Embryonic facial prominence (tissue), 1 donor: ENCODE data around the gene TTLL8.

ENCODE experiments used
- DNase-seq: peaks from one replicate; pipeline ENCODE4 v3.0.0-alpha.2; 2016; ENCODE audit errors: extremely low spot score

Gene TTLL8

DNA sequence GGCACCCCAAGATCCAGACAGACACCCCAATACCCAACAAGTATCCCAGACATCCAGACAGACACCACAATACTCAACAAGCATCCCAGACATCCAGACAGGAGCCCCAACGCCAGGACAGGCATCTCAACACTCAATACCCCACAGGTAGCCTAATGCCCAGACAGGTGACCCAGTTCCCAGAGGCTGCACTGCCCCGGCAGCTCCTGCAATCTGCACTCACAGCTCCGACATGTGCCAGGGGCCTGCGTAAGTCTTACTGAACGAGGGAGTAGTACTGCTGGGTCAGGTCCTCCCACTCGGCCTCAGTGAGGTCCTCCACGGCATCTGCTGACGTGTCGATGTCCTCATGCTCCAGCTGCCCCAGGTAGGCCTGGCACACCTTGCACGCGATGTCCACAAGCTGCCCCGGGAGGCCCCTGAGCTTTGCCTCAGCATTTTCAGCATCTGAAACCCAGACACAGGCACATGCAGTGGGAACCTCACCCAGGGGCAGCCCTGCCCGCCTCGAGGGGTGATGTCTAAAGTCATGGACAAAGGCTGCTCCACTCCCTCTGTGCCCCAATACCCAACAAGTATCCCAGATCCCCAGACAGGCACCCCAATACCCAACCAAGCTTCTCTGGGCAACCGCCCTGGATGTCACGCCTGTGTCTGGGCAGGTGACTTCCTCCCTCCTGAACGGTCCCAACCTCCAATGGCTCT, 16.6 kb downstream of the TTLL8 start:
- DNase-seq: no peak

DNA sequence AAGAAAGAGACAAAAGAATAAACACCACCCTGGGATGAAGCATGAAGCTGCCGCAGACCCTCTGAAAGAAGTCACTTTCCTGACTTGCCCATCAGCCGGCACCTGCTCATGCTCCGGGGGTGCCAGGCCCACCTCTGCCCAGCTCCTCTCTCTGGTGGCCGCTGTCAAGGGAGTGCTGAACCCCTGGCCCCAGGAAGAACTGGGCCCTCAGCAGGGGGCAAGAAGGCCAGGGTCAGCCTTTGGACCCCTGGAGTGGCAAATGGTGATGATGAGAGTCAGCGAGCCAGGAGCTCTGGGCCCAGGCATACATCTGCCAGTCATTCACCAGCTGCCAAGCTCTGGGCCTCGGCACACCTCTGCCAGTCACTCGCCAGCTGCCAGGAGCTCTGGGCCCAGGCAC, 17.4 kb downstream of the TTLL8 start:
- DNase-seq: no peak

- no peak for DNase-seq
Observed at GRCh38 chr22:50039669-50040443, 18.2 kb downstream of the TTLL8 start.

GRCh38 chr22:50035976-50036724, 21.9 kb downstream of the TTLL8 start:
- DNase-seq: no peak

DNA sequence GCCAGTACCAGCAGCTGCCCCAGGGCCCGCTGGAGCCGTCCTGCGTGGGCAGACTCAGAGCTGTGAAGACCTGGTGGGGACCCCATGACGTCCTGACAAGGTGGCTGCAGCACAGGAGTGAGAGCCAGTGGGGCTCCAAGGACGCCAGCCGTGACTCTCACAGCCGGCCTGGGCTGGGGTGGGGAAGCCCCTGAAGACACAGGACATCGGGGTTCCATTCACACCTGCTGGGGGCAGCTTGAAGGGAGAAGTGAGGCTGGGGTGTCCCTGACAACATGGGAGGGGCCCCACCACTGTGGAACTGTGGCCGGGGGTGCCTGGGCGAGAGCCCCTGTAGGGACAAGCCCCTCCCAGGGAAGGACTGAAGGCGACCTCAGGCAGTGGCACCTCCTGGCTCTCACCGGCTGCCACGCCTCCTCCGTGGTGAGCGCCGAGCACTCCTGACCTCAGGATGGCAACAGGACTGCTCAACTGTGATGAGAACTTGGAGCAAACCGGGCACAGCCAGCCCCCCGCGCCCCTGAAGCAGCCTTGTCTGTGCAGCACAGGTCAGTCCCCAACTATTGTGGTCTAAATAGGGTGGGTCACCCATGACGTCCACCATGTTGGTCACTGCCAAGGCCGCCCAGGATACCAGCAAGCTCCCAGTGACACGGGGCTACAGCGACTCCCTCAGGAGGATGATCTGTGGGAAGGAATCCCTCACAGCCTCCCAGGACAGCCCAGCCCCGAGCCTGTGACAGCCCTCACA, 22.8 kb downstream of the TTLL8 start:
- DNase-seq: no peak

GRCh38 chr22:50034126-50035081, 23.7 kb downstream of the TTLL8 start:
- no peak for DNase-seq

GRCh38 chr22:50032941-50033601, 25.0 kb downstream of the TTLL8 start:
- DNase-seq: no peak

- DNase-seq: no peak
Observed at GRCh38 chr22:50032109-50032871, 25.8 kb downstream of the TTLL8 start.

DNA sequence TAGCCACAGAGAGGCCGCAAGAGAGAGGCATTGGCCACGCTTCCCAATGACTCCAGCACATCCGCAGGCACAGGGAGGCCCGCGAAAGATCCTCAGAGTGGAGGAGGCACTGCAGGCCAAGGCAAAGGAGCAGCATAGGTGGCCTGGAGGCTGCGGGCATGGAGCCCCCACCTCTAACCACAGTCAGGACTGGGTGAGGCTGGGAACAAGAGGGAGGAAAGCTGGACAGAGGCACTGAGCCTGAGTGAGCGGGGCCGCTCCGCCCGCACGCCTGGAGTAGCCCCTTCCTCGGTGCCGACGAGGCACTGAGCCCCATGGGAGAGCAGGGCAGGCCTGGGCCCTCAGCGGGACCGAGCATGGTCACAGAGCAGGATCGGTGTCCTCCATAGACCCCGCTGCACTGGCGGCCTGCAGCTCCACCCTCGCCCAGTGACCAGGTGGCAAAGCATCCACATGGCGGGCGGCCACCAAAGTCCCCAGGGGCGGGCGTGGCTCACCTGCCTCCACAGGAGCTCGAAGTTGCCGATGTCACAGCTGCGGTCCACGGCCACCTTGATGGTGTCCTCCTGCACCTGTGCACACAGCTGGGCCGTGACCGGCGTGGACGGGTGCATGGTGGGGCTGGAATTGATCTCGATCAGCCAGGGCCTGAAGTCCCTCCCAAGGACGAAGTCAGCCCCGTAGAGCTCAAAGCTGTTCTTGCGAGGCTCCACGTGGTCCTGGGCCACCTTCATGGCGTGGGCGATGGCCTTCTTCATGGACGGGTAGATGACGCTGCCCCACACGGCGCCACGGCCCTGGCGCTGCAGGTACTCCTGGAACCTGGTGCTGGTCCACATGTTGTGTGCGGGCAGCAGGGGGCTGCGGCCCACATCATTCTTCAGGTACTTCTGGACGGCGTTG, 26.7 kb downstream of the TTLL8 start:
- DNase-seq: no peak

DNA sequence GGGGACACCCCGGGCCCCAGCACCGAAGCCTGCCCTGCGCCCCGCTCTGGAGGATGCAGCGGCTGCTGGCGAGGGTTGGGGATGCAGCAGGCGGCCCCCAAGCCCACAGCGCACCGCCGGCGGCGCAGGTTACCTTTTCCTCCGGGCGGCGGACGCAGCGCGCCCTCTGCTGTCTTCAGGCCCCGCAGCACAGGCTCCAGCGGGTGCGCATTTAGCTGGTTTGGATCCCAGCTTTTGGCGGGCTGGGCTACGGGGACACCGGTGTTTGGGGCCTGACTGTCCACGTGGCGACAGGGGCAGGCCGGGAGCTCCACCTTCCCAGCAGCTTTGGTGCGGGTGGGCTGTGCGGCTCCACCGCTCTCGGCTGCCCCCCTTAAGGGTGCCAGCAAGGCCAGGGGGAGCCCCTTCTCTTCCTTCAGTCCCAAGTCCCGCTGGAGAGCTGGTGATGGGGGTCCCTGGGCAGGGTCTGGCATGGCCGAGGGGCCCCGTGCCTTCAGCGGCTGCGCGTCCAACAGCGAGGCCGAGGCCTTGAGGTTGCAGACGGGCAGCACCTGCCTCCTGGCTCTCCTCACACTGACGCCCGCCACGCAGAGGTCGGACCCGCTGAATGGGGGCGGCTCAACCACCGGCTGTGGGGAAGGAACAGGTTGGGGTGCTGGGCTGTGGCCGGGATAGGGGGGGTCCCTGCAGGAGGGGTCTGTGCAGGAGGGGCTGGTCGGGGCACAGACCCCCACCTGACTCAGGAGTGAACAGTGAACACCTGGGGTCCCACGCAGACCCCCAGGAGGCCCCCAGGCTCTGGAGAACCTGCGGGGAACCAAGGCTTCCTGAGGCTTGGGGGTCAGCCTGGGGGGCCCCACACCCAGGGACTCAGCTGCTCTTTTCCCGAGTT, 27.6 kb downstream of the TTLL8 start:
- no peak for DNase-seq

DNA sequence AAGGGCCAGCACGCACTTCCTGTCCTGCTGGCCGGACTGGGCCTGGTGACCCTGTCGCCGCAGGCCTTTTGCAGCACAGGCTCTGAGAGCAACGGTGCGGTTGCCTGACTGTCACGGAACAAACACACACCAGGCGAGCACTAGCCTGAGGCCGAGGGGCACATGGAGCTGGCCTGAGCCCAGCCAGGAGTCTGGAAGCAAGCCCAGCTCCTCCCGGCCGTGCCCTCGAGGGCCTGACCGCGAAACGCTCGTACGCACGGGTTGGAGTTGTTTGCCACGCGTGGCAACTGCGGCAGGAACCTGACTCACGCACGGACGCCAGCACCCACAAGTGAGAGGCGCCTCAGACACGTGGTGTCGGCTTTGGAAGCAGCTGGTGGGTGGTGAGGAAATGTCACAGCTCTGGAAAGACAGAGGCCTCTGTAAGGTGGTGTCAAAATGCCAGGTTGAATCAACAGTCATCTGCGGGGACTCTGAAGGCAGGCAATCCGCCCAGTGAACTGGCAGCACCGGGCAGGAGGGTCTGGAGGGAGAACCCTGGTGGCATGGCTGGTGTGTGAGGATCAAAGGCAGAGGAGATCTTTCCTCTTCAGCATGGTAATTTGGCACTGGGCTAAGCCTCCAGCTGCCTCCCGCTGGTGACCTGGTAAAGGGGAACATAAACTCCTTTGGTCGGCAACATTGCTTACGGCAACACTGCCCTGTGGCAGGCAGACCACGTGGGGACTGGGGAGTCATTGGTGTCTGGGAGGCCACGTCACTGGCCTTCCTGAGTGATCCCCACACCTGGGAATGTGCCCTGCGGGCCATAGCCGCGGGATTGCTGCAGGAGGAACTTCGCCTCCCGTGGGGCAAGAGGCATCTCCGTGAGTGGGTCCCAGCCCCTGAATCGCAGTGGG, 30.2 kb downstream of the TTLL8 start:
- no peak for DNase-seq

GRCh38 chr22:50025993-50026392, 32.1 kb downstream of the TTLL8 start:
- DNase-seq: no peak

GRCh38 chr22:50022171-50022819, 35.8 kb downstream of the TTLL8 start:
- no peak for DNase-seq

GRCh38 chr22:50020606-50021005, 37.5 kb downstream of the TTLL8 start:
- DNase-seq: no peak

DNA sequence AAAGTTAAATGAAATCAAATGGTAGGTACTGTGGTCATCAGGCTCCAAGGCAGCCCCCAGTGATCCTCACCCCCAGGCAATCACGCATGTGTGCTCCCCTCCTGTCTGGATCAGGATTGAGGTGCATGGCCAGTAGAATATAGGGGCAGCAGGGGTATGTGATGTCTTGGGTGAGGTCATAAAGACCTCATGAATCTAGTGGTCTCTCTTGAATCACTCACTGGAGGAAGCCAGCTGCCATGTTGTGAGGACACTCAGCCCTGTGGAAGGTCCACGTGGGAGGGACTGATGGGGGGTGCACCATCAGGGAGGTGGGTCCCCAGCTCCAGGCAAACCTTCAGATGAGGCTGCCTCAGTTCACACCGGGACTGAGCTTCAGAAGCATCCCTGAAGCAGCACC, 38.8 kb downstream of the TTLL8 start:
- no peak for DNase-seq
